H1 (cell line): ENCODE results near the gene C2CD4A. TPM values are rescaled to one million over a fixed set of nuclear protein-coding genes. Genes with fewer than 3 reads are reported as not detected.
A peak's percentile ranks its signal among the peaks of the same experiment; 100 is the strongest.

Experiments
- CTCF ChIA-PET: fragments of 300-600 bp; sonication (Branson Sonifier 250); formaldehyde crosslinking; loops from one replicate; lab custom pipeline; 2021; ENCODE audit not compliant: partially characterized antibody; lab: Charles Lee
- POLR2A ChIA-PET: fragments of 300-600 bp; sonication (Branson Sonifier 250); formaldehyde crosslinking; loops from one replicate; lab custom pipeline; 2021; ENCODE audit warnings: inconsistent platforms; ENCODE audit not compliant: partially characterized antibody; lab: Charles Lee
- DNase-seq, 2 experiments: peaks; one replicate each; pipeline versions ENCODE4 v3.0.0 to v3.0.0-alpha.2; 2010 to 2022; ENCODE audit warnings: low spot score in 2 of 2, low read depth in 1 of 2, mixed read lengths in 1 of 2
- FAIRE-seq: peaks from 2 replicates; lab custom pipeline; 2011; peaks lifted over from hg19 to GRCh38; lab: Jason Lieb, UNC
- H2AFZ ChIP-seq: 2 replicates; pipeline ENCODE4 v1.8.1; 2012; ENCODE audit warnings: low read length, inconsistent platforms
- H2AK5ac ChIP-seq: 2 replicates; pipeline ENCODE4 v1.6.1; 2013; ENCODE audit warnings: low read depth, low read length
- H2BK120ac ChIP-seq: replicated peaks from 2 replicates; pipeline ENCODE3; 2013; ENCODE audit warnings: low read depth, low read length, inconsistent platforms
- H2BK12ac ChIP-seq: 2 replicates; pipeline ENCODE4 v1.6.1; 2013; ENCODE audit warnings: low read depth, low read length
- H2BK15ac ChIP-seq: 2 replicates; pipeline ENCODE4 v1.6.1; 2013; ENCODE audit warnings: low read length
- H2BK20ac ChIP-seq: 2 replicates; pipeline ENCODE4 v1.6.1; 2013; ENCODE audit warnings: low read length
- H2BK5ac ChIP-seq: 2 replicates; pipeline ENCODE4 v1.6.1; 2013; ENCODE audit warnings: low read depth, low read length
- H3K14ac ChIP-seq: 2 replicates; pipeline ENCODE4 v1.6.1; 2013; ENCODE audit warnings: inconsistent platforms; ENCODE audit not compliant: insufficient read length
- H3K18ac ChIP-seq: 2 replicates; pipeline ENCODE4 v1.6.1; 2013; ENCODE audit warnings: low read length; ENCODE audit errors: extremely low read depth
- H3K23ac ChIP-seq: 2 replicates; pipeline ENCODE4 v1.6.1; 2013; ENCODE audit warnings: inconsistent platforms; ENCODE audit not compliant: insufficient read length
- H3K23me2 ChIP-seq: 2 replicates; pipeline ENCODE4 v1.6.1; 2013; ENCODE audit warnings: low read depth, low read length
- H3K27ac ChIP-seq: 2 replicates; pipeline ENCODE4 v1.6.1; 2011; ENCODE audit warnings: low read depth, low read length, inconsistent platforms
- H3K27me3 ChIP-seq, 4 experiments: replicated peaks in 1 of 4; 1 replicate in 1 of 4; 2 replicates in 3 of 4; pipeline versions ENCODE4 v1.6.1 to v1.8.1; 2011 to 2013; ENCODE audit warnings: low read length in 3 of 4, mild to moderate bottlenecking in 3 of 4, inconsistent platforms in 2 of 4, mixed read lengths in 2 of 4, moderate library complexity in 1 of 4; ENCODE audit not compliant: control insufficient read depth in 3 of 4, insufficient read depth in 3 of 4; ENCODE audit errors: extremely low read depth in 1 of 4
- H3K36me3 ChIP-seq, 4 experiments: 2 replicates each; pipeline versions ENCODE4 v1.6.1 to v1.8.1; 2011 to 2013; ENCODE audit warnings: mild to moderate bottlenecking in 4 of 4, low read length in 3 of 4, moderate library complexity in 2 of 4, control low read depth in 1 of 4, inconsistent platforms in 1 of 4; ENCODE audit not compliant: insufficient read depth in 4 of 4, control insufficient read depth in 2 of 4
- H3K4ac ChIP-seq: replicated peaks from 2 replicates; pipeline ENCODE3; 2013; ENCODE audit warnings: low read length, low read depth, mixed read lengths, inconsistent platforms; ENCODE audit not compliant: insufficient read length
- H3K4me1 ChIP-seq, 4 experiments: replicated peaks in 1 of 4; 1 replicate in 1 of 4; 2 replicates in 3 of 4; pipeline versions ENCODE4 v1.6.1 to v1.8.1; 2011 to 2013; ENCODE audit warnings: low read length in 3 of 4, inconsistent platforms in 2 of 4, mixed read lengths in 1 of 4; ENCODE audit not compliant: insufficient read depth in 4 of 4, control insufficient read depth in 3 of 4
- H3K4me2 ChIP-seq, 2 experiments: 2 replicates each; pipeline versions ENCODE4 v1.6.1 to v1.8.1; 2011 to 2013; ENCODE audit warnings: low read depth in 2 of 2, low read length in 2 of 2, control low read depth in 1 of 2, inconsistent platforms in 1 of 2, mild to moderate bottlenecking in 1 of 2; ENCODE audit not compliant: insufficient read depth in 1 of 2
- H3K4me3 ChIP-seq, 4 experiments: fragments of 200-600, 300-600 bp in 1 of 4; sonication (generic), shearing (Covaris generic), sonication (Bioruptor Twin) in 1 of 4; 2 replicates each; pipeline versions ENCODE4 v1.5.1 to v1.8.1; 2011 to 2016; ENCODE audit warnings: low read length in 4 of 4, low read depth in 3 of 4, control low read depth in 2 of 4, inconsistent platforms in 2 of 4, mild to moderate bottlenecking in 2 of 4, mixed read lengths in 1 of 4, moderate library complexity in 1 of 4; ENCODE audit not compliant: insufficient read depth in 2 of 4; ENCODE audit errors: extremely low read depth in 1 of 4
- H3K56ac ChIP-seq: replicated peaks from 2 replicates; pipeline ENCODE3; 2013; ENCODE audit warnings: low read depth, mild to moderate bottlenecking, mixed read lengths, low read length, inconsistent platforms; ENCODE audit not compliant: insufficient read length
- H3K79me1 ChIP-seq: 2 replicates; pipeline ENCODE4 v1.6.1; 2013; ENCODE audit warnings: low read depth, low read length, control low read depth
- H3K79me2 ChIP-seq, 2 experiments: 2 replicates each; pipeline versions ENCODE4 v1.6.1 to v1.8.1; 2012 to 2013; ENCODE audit warnings: low read length in 2 of 2, mild to moderate bottlenecking in 2 of 2, inconsistent platforms in 1 of 2; ENCODE audit not compliant: insufficient read depth in 2 of 2, control insufficient read depth in 1 of 2
- H3K9ac ChIP-seq, 4 experiments: replicated peaks in 1 of 4; 1 replicate in 1 of 4; 2 replicates in 3 of 4; pipeline versions ENCODE4 v1.6.1 to v1.8.1; 2011 to 2013; ENCODE audit warnings: low read depth in 3 of 4, low read length in 3 of 4, control low read depth in 2 of 4, mild to moderate bottlenecking in 2 of 4, moderate library complexity in 2 of 4, inconsistent platforms in 1 of 4; ENCODE audit errors: extremely low read depth in 1 of 4
- H3K9me3 ChIP-seq, 2 experiments: 2 replicates each; pipeline versions ENCODE4 v1.6.1 to v1.8.1; 2012 to 2013; ENCODE audit warnings: mild to moderate bottlenecking in 2 of 2, moderate library complexity in 2 of 2, control low read depth in 1 of 2, inconsistent platforms in 1 of 2, low read depth in 1 of 2, low read length in 1 of 2, mixed read lengths in 1 of 2; ENCODE audit not compliant: insufficient read depth in 2 of 2
- H4K20me1 ChIP-seq, 2 experiments: replicated peaks in 1 of 2; 2 replicates each; pipeline versions ENCODE3 to v1.8.1; 2011 to 2013; ENCODE audit warnings: inconsistent platforms in 2 of 2, low read length in 2 of 2, mild to moderate bottlenecking in 1 of 2; ENCODE audit not compliant: insufficient read depth in 2 of 2, control insufficient read depth in 1 of 2
- H4K5ac ChIP-seq: 2 replicates; pipeline ENCODE4 v1.6.1; 2013; ENCODE audit warnings: low read length, low read depth, mixed read lengths, inconsistent platforms; ENCODE audit not compliant: insufficient read length
- H4K8ac ChIP-seq: 2 replicates; pipeline ENCODE4 v1.8.0; 2013; ENCODE audit warnings: mild to moderate bottlenecking, moderate library complexity, low read length, inconsistent platforms; ENCODE audit not compliant: insufficient read depth; ENCODE audit errors: extremely low read depth
- H4K91ac ChIP-seq: replicated peaks from 2 replicates; pipeline ENCODE3; 2013; ENCODE audit warnings: low read length, mixed read lengths, inconsistent platforms; ENCODE audit not compliant: insufficient read length
- CBX5 ChIP-seq: fragments of 300-800, 300-1000 bp; sonication (generic); IDR thresholded peaks from 2 replicates; pipeline ENCODE4 v1.7.1; 2016; ENCODE audit warnings: antibody characterized with exemption, low read length, low read depth
- NRF1 ChIP-seq: IDR thresholded peaks from 2 replicates; pipeline ENCODE4 v1.6.1; 2011; ENCODE audit warnings: mild to moderate bottlenecking, low read depth, low read length, improper control_type of control experiment
- TBP ChIP-seq: IDR thresholded peaks from 2 replicates; pipeline ENCODE4 v1.6.1; 2011; ENCODE audit warnings: low read depth, low read length, improper control_type of control experiment
- WGBS, 2 experiments: shearing (Covaris generic) in 1 of 2; methylation state at CpG; one replicate each; pipeline versions ENCODE4 v1.1.6 to v1.1.7; 2013 to 2015; ENCODE audit warnings: low lambda C conversion rate in 2 of 2, mixed read lengths in 2 of 2, inconsistent platforms in 1 of 2, low coverage in 1 of 2, missing lambda C conversion rate in 1 of 2; ENCODE audit not compliant: insufficient replicate concordance in 2 of 2, insufficient coverage in 1 of 2, insufficient read length in 1 of 2; ENCODE audit errors: extremely low coverage in 1 of 2, missing lambda C conversion rate in 1 of 2; 5-methylcytosine and 5-hydroxymethylcytosine counted together
- polyA plus RNA-seq, 7 experiments: library from polyadenylated mRNA; depleted of rRNA in 3 of 7; stranded (reverse) in 5 of 7; unstranded in 2 of 7; fragments of >200 nt in 5 of 7; fragments of 200-250 nt in 2 of 7; gene quantifications; 1 replicate in 5 of 7; 2 replicates in 1 of 7; 4 replicates in 1 of 7; pipeline versions ENCODE4 v1.2.1 to v1.2.3, GENCODE V29; 2011 to 2013; ENCODE audit warnings: missing spikeins in 2 of 7, mixed read lengths in 2 of 7
- total RNA-seq: library from RNA; stranded (reverse); fragmentation: NEBNext Ultra II Directional; extraction: Animal tissue kit (Norgen Biotek cat#: 25700); gene quantifications from 2 replicates; pipeline ENCODE4 v1.2.1, GENCODE V29; 2021

C2CD4A gene
- total and polyA plus RNA-seq, 2 of the 8 experiments (the other 6 are each of a cell fraction or from before 2014, with no cell fraction given) = not detected

DNA sequence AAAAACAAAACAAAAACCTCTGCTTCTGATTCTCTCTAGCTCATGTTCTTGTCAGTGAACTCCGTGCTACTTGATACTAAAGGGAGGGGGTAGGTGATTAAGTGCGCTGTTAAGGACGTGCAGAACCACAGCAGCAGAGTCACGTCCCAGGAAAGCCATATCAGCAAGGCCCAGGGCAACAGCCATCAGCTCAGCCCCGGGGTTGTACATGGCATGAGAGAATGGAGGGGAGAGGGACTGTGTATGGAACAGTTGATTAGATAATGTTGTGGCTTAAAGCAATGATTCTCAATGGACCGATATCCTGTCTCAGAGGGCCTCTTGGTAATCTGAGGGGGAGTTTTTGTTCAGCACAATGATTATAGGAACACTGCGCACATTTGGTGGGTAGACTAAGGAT, 27.6 kb downstream of the C2CD4A start:
- H3K4me2 ChIP-seq = no peak overlapping the region
- 90% methylated on average over 7 of the region's 7 CpGs; no CpG with 5 or more reads in 1 of the 2 experiments for WGBS, 2 experiments
- no peaks in the 10 kb centered on the region for H3K23me2 ChIP-seq
- H4K5ac ChIP-seq = no peak overlapping the region
- no peak overlapping the region for H3K18ac ChIP-seq
- FAIRE-seq = no peak
- no peak overlapping the region for H3K56ac ChIP-seq
- no peak overlapping the region for H2BK12ac ChIP-seq
- H3K27me3 ChIP-seq = no peaks in the 10 kb centered on the region
- POLR2A ChIA-PET = no interaction called here
- H4K8ac ChIP-seq = no peak overlapping the region
- CTCF ChIA-PET = no interaction called here
- no peaks in the 10 kb centered on the region for H3K79me1 ChIP-seq
- no peak overlapping the region for H3K4ac ChIP-seq
- no peak overlapping the region for H3K27ac ChIP-seq
- no peak overlapping the region for H2BK15ac ChIP-seq
- no peak overlapping the region for H3K4me3 ChIP-seq
- H2BK120ac ChIP-seq = no peak overlapping the region
- H3K14ac ChIP-seq = no peak overlapping the region
- no peaks in the 10 kb centered on the region for H3K9me3 ChIP-seq
- H4K91ac ChIP-seq = no peak overlapping the region
- no peak overlapping the region for H2BK20ac ChIP-seq
- H2AK5ac ChIP-seq = no peak overlapping the region
- H4K20me1 ChIP-seq = no peaks in the 10 kb centered on the region
- no peaks in the 10 kb centered on the region for H3K79me2 ChIP-seq
- H3K9ac ChIP-seq = no peak overlapping the region
- no peak overlapping the region for H3K23ac ChIP-seq
- no peaks in the 10 kb centered on the region for H3K4me1 ChIP-seq
- H3K36me3 ChIP-seq = no peaks in the 10 kb centered on the region
- H2AFZ ChIP-seq = peak overlapping the region; percentile 86; the same call in 1 of the 2 replicates
- no peak overlapping the region for H2BK5ac ChIP-seq
- DNase-seq = no peak
- TF ChIP-seq CBX5 (no peak), TBP (no peak), NRF1 (no peak)
